Activated T-cell treated with anti-CD3 and anti-CD28 coated beads for 1 hour (primary cell): ENCODE measurements around the gene TOB1.

Experiments used
- DNase-seq: peaks from one replicate; pipeline ENCODE4 v3.0.0-alpha.2; 2020; ENCODE audit warnings: low read depth

Gene TOB1

GRCh38 chr17:50832267-50832863 is 33.8 kb downstream of the TOB1 start:
- no peak for DNase-seq

- DNase-seq, result no peak
These were observed 34.7 kb downstream of the TOB1 start for GRCh38 chr17:50831471-50831928.

- no peak for DNase-seq
These were observed 35.2 kb downstream of the TOB1 start for GRCh38 chr17:50830994-50831393.

- no peak for DNase-seq
These were observed 35.8 kb downstream of the TOB1 start for GRCh38 chr17:50830352-50830751.

- no peak for DNase-seq
These were observed 36.8 kb downstream of the TOB1 start for GRCh38 chr17:50829332-50829731.

GRCh38 chr17:50828508-50829170 is 37.5 kb downstream of the TOB1 start:
- no peak for DNase-seq

GRCh38 chr17:50825188-50825587 is 41.0 kb downstream of the TOB1 start:
- no peak for DNase-seq

- DNase-seq, result no peak
These were observed 41.7 kb downstream of the TOB1 start for GRCh38 chr17:50824429-50824828.

GRCh38 chr17:50822550-50822949 is 43.6 kb downstream of the TOB1 start:
- no peak for DNase-seq

- no peak for DNase-seq
These were observed 45.5 kb downstream of the TOB1 start for GRCh38 chr17:50820651-50821050.

- DNase-seq, result no peak
These were observed 47.1 kb downstream of the TOB1 start for GRCh38 chr17:50818921-50819657.

GRCh38 chr17:50818261-50818660 is 47.9 kb downstream of the TOB1 start:
- no peak for DNase-seq

- no peak for DNase-seq
These were observed 48.3 kb downstream of the TOB1 start for GRCh38 chr17:50817838-50818237.

- DNase-seq, result peak; percentile 59
These were observed 49.1 kb downstream of the TOB1 start for GRCh38 chr17:50816771-50817751.

- no peak for DNase-seq
These were observed 49.9 kb downstream of the TOB1 start for GRCh38 chr17:50816271-50816670.

- no peak for DNase-seq
These were observed 50.8 kb downstream of the TOB1 start for GRCh38 chr17:50815400-50815799.

GRCh38 chr17:50813583-50813982 is 52.6 kb downstream of the TOB1 start:
- no peak for DNase-seq
